SH-SY5Y (cell line): ENCODE results near the gene PSMG2.

Experiments
- GATA2 ChIP-seq: IDR thresholded peaks from 2 replicates; pipeline ENCODE4 v1.6.1; 2011; ENCODE audit warnings: mild to moderate bottlenecking, low read depth, low read length
- GATA3 ChIP-seq: IDR thresholded peaks from 2 replicates; pipeline ENCODE4 v1.6.1; 2011; ENCODE audit warnings: low read depth, mild to moderate bottlenecking, low read length, moderate library complexity

DNA sequence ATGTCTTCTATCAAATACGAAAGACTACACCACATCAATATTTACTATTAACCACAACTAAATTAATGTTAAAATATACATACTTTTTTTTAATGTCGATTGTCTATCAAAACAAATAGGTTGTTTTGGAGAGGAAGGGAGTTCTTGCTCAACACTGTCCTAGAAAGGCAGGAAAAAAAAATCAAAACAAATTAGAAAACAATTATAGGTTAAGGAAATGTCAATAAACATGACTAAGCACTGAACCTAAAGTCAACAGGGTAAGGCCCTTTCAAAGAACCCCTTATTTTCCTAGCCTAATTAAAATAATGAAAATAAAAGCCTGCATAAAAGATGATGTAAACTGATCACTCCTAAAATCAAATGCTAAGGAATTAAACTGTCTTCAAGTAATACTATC, 3.1 kb upstream of the PSMG2 start:
- TF ChIP-seq GATA2 (no peak), GATA3 (no peak)
